ENCODE results near the gene ARFGAP1. TPM values are rescaled to one million over a fixed set of nuclear protein-coding genes. Genes with fewer than 3 reads are reported as not detected.

ARFGAP1 gene
- total RNA-seq, 4 donors from 2014 or later = 34.4 to 306 (median 99.3) TPM

DNA sequence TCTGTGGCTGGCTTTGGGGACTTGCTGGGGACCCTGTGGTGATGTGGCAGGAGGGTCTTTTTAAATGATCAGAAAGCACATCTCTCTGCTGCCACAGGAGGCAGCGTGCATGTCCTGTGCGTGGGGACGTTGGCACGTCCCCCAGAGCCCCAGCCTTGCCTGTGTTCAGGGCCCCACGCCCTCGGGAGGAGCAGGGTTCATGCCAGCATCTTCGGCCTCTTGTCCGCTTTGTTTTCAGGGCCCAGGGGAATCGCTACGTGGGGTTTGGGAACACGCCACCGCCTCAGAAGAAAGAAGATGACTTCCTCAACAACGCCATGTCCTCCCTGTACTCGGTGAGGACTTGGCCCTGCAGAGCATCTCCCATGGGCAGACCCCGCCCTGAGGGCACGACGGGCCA, 6.0 kb downstream of the ARFGAP1 start:
- no peak for DNase-seq

DNA sequence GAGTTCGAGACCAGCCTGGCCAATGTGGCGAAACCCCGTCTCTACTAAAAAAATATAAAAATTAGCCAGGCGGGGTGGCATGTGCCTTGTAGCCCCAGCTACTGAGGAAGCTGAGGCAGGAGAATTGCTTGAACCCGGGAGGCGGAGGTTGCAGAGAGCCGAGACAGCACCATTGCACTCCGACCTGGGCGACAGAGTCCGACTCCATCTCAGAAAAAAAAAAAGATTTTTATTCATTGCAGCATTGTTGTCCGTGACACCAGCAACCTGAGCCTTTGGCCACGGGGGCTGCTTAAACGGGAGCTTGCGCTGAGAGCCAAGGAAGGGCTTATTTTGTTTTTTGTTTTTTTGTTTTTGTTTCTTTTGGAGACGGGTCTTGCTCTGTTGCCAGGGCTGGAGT, 7.3 kb downstream of the ARFGAP1 start:
- DNase-seq = no peak
- Histone ChIP-seq H3K4me3 (no peak overlapping the region), H3K4me1 (no peaks in the 10 kb centered on the region), H3K27ac (no peak overlapping the region), H3K27me3 (no peaks in the 10 kb centered on the region), H3K36me3 (no peaks in the 10 kb centered on the region), H3K9me3 (no peaks in the 10 kb centered on the region)
- no peak for TF ChIP-seq POLR2A (IDR thresholded peaks at IDR 0.05)
- TF ChIP-seq, protein P1, sequence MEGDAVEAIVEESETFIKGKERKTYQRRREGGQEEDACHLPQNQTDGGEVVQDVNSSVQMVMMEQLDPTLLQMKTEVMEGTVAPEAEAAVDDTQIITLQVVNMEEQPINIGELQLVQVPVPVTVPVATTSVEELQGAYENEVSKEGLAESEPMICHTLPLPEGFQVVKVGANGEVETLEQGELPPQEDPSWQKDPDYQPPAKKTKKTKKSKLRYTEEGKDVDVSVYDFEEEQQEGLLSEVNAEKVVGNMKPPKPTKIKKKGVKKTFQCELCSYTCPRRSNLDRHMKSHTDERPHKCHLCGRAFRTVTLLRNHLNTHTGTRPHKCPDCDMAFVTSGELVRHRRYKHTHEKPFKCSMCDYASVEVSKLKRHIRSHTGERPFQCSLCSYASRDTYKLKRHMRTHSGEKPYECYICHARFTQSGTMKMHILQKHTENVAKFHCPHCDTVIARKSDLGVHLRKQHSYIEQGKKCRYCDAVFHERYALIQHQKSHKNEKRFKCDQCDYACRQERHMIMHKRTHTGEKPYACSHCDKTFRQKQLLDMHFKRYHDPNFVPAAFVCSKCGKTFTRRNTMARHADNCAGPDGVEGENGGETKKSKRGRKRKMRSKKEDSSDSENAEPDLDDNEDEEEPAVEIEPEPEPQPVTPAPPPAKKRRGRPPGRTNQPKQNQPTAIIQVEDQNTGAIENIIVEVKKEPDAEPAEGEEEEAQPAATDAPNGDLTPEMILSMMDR (IDR thresholded peaks at IDR 0.05) = no peak
- intact Hi-C loops (cut with DNase I; ENCODE audit: low total_unique reads) = no loop called here

More for the DNA sequence above, 6.0 kb downstream of the ARFGAP1 start:
- intact Hi-C loops (cut with DNase I; ENCODE audit: low total_unique reads) = no loop called here
- TF ChIP-seq, protein P1 (IDR thresholded peaks at IDR 0.05) = no peak
- TF ChIP-seq POLR2A (IDR thresholded peaks at IDR 0.05) = no peak
- Histone ChIP-seq H3K4me1 (peaks cover 4 to 12% of the 10 kb centered on the region in 2 donors), H3K27me3 (no peaks in the 10 kb centered on the region), H3K4me3 (no peak overlapping the region), H3K9me3 (no peaks in the 10 kb centered on the region), H3K36me3 (no peaks in the 10 kb centered on the region), H3K27ac (no peak overlapping the region)

DNA sequence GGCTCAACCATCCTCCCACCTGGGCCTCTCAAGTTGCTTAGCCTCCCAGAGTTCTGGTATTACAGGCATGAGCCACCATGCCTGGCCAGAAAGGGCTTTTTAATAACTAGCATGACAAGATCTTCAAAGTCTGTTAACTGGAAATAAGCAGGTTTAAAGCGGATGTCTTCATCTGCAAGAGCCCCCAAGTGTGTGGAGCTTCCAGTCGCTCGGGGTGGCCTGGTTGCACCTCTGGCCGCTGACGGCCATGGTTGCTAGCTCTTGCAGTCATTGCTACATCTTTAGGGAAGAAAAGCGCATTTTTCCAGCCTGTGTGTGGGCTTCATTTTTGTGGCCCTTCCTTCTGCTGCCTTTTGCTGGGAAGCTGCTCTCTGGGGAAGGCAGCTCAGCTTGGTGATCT, 7.8 kb downstream of the ARFGAP1 start:
- H3K27me3 ChIP-seq = no peaks in the 10 kb centered on the region
- no peaks in the 10 kb centered on the region for H3K9me3 ChIP-seq
- intact Hi-C loops (cut with DNase I; ENCODE audit: low total_unique reads) = no loop called here
- no peak for DNase-seq
- no peak overlapping the region for H3K4me3 ChIP-seq
- TF ChIP-seq, protein P1 (IDR thresholded peaks at IDR 0.05) = no peak
- TF ChIP-seq POLR2A (IDR thresholded peaks at IDR 0.05) = no peak
- no peaks in the 10 kb centered on the region for H3K4me1 ChIP-seq
- no peak overlapping the region for H3K27ac ChIP-seq
- no peaks in the 10 kb centered on the region for H3K36me3 ChIP-seq

DNA sequence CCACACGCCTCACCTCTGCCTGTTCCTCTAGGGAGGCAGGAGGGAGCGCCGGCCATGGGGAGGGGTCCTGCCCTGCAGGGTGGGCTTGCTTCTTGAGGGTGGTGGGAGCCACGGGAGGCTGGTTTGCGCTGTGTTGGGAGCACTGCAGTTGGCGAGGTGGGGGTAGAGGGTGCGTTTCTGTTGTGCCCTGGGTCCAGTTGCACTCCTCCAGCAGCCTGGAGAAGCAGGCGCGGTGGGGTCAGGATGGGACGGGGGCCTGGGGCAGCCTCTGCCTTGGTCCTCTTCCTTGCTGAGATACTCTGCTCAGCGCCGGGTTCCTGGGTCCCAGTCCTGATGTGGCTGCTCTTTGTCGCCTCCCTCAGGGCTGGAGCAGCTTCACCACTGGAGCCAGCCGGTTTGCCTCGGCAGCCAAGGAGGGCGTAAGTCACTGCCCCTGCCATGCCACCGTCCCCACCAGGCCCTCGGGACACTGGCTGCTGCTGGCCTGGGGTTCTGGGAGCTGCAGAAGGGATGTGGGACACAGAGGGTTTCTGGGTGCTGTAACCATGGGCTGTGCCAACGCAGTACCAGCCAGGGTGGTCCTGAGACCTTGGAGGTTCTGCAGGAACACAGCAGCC, 8.4 kb downstream of the ARFGAP1 start:
- intact Hi-C loops (cut with DNase I; ENCODE audit: low total_unique reads) = no loop called here
- Histone ChIP-seq H3K9me3 (no peaks in the 10 kb centered on the region), H3K4me1 (no peaks in the 10 kb centered on the region), H3K27ac (no peak overlapping the region), H3K27me3 (no peaks in the 10 kb centered on the region), H3K4me3 (no peak overlapping the region), H3K36me3 (no peaks in the 10 kb centered on the region)
- no peak for TF ChIP-seq POLR2A (IDR thresholded peaks at IDR 0.05)
- TF ChIP-seq, protein P1 (IDR thresholded peaks at IDR 0.05) = no peak
- no peak for DNase-seq

DNA sequence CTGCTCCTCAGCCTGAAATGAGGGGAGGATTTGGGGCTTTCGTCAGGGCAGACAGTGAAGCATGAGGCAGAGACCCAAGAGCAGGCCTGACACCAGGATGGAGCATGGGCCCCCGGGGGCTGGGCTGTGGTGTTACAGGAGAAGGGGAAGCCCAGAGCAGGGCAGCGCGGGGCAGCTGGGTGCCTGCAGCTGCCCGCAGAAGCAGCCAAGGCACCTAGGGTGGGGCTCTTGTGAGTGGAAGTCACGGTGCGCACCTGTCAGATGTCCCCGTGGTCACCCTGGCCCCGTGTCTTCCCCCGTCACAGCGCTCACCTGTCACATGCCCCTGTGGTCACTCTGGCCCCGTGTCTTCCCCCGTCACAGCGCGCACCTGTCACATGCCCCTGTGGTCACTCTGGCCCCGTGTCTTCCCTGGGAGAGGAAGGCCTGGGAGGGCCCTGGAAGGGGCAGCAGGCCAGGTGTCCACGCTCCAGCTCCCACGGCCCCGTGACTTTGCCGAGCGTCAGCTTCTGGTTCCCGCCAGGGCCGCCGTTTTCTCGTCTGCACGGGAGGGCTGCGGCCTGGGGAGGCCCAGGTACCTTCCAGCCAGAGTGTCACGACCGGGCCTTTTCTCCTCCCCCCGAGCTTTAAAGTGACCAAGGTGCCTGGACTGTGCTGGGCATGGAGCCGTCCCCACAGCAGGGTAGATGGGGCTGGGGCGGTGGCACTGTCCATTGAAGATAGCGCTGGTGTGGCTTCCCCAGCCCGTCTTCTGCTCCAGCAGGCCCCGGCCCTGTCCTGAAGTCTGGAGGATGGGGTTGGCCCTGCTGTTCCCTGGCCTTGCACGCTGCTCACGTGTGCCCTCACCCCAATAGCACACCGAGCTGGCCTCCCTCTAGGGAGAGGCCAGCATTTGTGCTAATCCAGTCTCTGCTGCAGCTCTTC, 9.4 kb downstream of the ARFGAP1 start:
- intact Hi-C loops (cut with DNase I; ENCODE audit: low total_unique reads) = no loop called here
- no peak overlapping the region for H3K27ac ChIP-seq
- no peak overlapping the region for H3K4me3 ChIP-seq
- H3K27me3 ChIP-seq = no peaks in the 10 kb centered on the region
- H3K4me1 ChIP-seq = no peaks in the 10 kb centered on the region
- DNase-seq = no peak
- H3K9me3 ChIP-seq = no peaks in the 10 kb centered on the region
- H3K36me3 ChIP-seq = no peaks in the 10 kb centered on the region
- TF ChIP-seq, protein P1 (IDR thresholded peaks at IDR 0.05) = no peak
- no peak for TF ChIP-seq POLR2A (IDR thresholded peaks at IDR 0.05)

All from uterus (tissue), 4 donors.